PC-9 (cell line): ENCODE measurements around the gene MYBL2. TPM values are rescaled to one million over a fixed set of nuclear protein-coding genes. Genes with fewer than 3 reads are reported as not detected.

Experiments used
- BruUV-seq: library from RNA; stranded (reverse); fragments of 400-500 nt; replicated peaks from 2 replicates; lab custom pipeline; 2021; lab: Mats Ljungman, UMichigan
- CTCF ChIA-PET: fragments of 300-600 bp; sonication (Branson Sonifier 250); formaldehyde crosslinking; loops from one replicate; lab custom pipeline; 2022; ENCODE audit warnings: antibody characterized with exemption; lab: Charles Lee
- POLR2A ChIA-PET: fragments of 300-600 bp; sonication (Branson Sonifier 250); formaldehyde crosslinking; loops from one replicate; lab custom pipeline; 2022; ENCODE audit warnings: antibody characterized with exemption; ENCODE audit not compliant: unreplicated experiment; lab: Charles Lee
- DNase-seq, 2 experiments: peaks; one replicate each; pipeline versions ENCODE4 v3.0.0 to v3.0.0-alpha.2; 2015 to 2022; ENCODE audit warnings: mixed read lengths in 1 of 2
- H2AFZ ChIP-seq: fragments of 200-600 bp; sonication (generic); 2 replicates; pipeline ENCODE4 v1.8.1; 2017; ENCODE audit warnings: antibody characterized with exemption
- H3F3A ChIP-seq: fragments of 200-600 bp; sonication (generic); 2 replicates; pipeline ENCODE4 v1.8.1; 2017; ENCODE audit warnings: antibody characterized with exemption, mild to moderate bottlenecking, low read depth; ENCODE audit not compliant: insufficient read depth
- H3K27ac ChIP-seq: fragments of 200-600 bp; sonication (generic); 2 replicates; pipeline ENCODE4 v1.6.1; 2016; ENCODE audit warnings: mixed run types
- H3K27me3 ChIP-seq: fragments of 200-600 bp; sonication (generic); 2 replicates; pipeline ENCODE4 v1.6.1; 2016; ENCODE audit warnings: low read depth, mixed run types; ENCODE audit not compliant: insufficient read depth
- H3K36me3 ChIP-seq: fragments of 200-600 bp; sonication (generic); 2 replicates; pipeline ENCODE4 v1.6.1; 2016; ENCODE audit warnings: low read depth, mixed run types
- H3K4me1 ChIP-seq: fragments of 200-600 bp; sonication (generic); replicated peaks from 2 replicates; pipeline ENCODE4 v1.6.1; 2016; ENCODE audit warnings: mixed run types; ENCODE audit not compliant: insufficient read depth
- H3K4me2 ChIP-seq: fragments of 200-600 bp; sonication (generic); 2 replicates; pipeline ENCODE4 v1.6.1; 2017; ENCODE audit warnings: mixed run types
- H3K4me3 ChIP-seq: fragments of 200-600 bp; sonication (generic); 2 replicates; pipeline ENCODE4 v1.6.1; 2016; ENCODE audit warnings: mixed run types
- H3K79me2 ChIP-seq: fragments of 200-600 bp; sonication (generic); 2 replicates; pipeline ENCODE4 v1.6.1; 2017; ENCODE audit warnings: low read depth, mixed run types
- H3K9me2 ChIP-seq: fragments of 200-600 bp; sonication (generic); 2 replicates; pipeline ENCODE4 v1.8.1; 2017; ENCODE audit warnings: mild to moderate bottlenecking; ENCODE audit not compliant: insufficient read depth
- H3K9me3 ChIP-seq: fragments of 200-600 bp; sonication (generic); 2 replicates; pipeline ENCODE4 v1.8.1; 2016; ENCODE audit warnings: low read depth; ENCODE audit not compliant: insufficient read depth
- H4K20me1 ChIP-seq: fragments of 200-600 bp; sonication (generic); 2 replicates; pipeline ENCODE4 v1.8.1; 2017; ENCODE audit not compliant: insufficient read depth
- CTCF ChIP-seq: fragments of 200-600 bp; sonication (generic); conservative IDR thresholded peaks from 2 replicates; pipeline ENCODE4 v1.6.1; 2017; ENCODE audit warnings: mixed run types, antibody characterized with exemption, mild to moderate bottlenecking, moderate library complexity
- EZH2 ChIP-seq: fragments of 200-600 bp; sonication (generic); IDR thresholded peaks from 2 replicates; pipeline ENCODE4 v1.8.0; 2017; ENCODE audit warnings: antibody characterized with exemption, low read depth
- intact Hi-C: fragments of 100-400 bp; cut with micrococcal nuclease; formaldehyde crosslinking; loops from one replicate; pipeline ENCODE4 v1.10.0; 2022; ENCODE audit not compliant: unreplicated experiment
- total RNA-seq: library from RNA; stranded (reverse); gene quantifications from 2 replicates; pipeline ENCODE4 v1.2.3, GENCODE V29; 2021

MYBL2 gene
- total RNA-seq, 1 experiment from 2014 or later = 152 TPM

GRCh38 chr20:43711098-43711654, 44.3 kb downstream of the MYBL2 start:
- H3K4me2 ChIP-seq = no peak overlapping the region
- intact Hi-C loops = no loop called here
- H4K20me1 ChIP-seq = no peaks in the 10 kb centered on the region
- TF ChIP-seq CTCF (no peak), EZH2 (no peak)
- no peaks in the 10 kb centered on the region for H3K79me2 ChIP-seq
- H3K9me2 ChIP-seq = no peaks in the 10 kb centered on the region
- no peaks in the 10 kb centered on the region for H3K36me3 ChIP-seq
- DNase-seq = no peak
- no peaks in the 10 kb centered on the region for H3K27me3 ChIP-seq
- H3K4me1 ChIP-seq = no peaks in the 10 kb centered on the region
- CTCF ChIA-PET = no interaction called here
- H3K9me3 ChIP-seq = no peaks in the 10 kb centered on the region
- H2AFZ ChIP-seq = no peak overlapping the region
- H3K4me3 ChIP-seq = no peak overlapping the region
- H3F3A ChIP-seq = 0 out of 2 replicates have a peak, but pooled peaks cover 7% of the 10 kb centered on the region
- POLR2A ChIA-PET = interaction anchor here (0.7 kb wide), 1 partner anchor 10 kb away, joined by 4 read pairs; no protein-coding TSS in a partner anchor
- no peak overlapping the region for H3K27ac ChIP-seq
- BruUV-seq = no TSS peak

GRCh38 chr20:43715044-43715443, 48.1 kb downstream of the MYBL2 start:
- Histone ChIP-seq H3F3A (no peaks in the 10 kb centered on the region), H3K36me3 (no peaks in the 10 kb centered on the region), H4K20me1 (no peaks in the 10 kb centered on the region), H3K79me2 (no peaks in the 10 kb centered on the region), H3K4me1 (no peaks in the 10 kb centered on the region), H3K9me3 (no peaks in the 10 kb centered on the region), H3K9me2 (no peaks in the 10 kb centered on the region), H3K27ac (no peak overlapping the region), H3K4me3 (no peak overlapping the region), H2AFZ (no peak overlapping the region), H3K27me3 (no peaks in the 10 kb centered on the region), H3K4me2 (no peak overlapping the region)
- intact Hi-C loops = no loop called here
- TF ChIP-seq EZH2 (no peak), CTCF (no peak)
- no peak for DNase-seq
- ChIA-PET CTCF (no interaction called here), POLR2A (no interaction called here)
- BruUV-seq = no TSS peak

- Histone ChIP-seq H3K36me3 (no peaks in the 10 kb centered on the region), H2AFZ (no peak overlapping the region), H3K4me3 (no peak overlapping the region), H3F3A (no peaks in the 10 kb centered on the region), H3K9me2 (no peaks in the 10 kb centered on the region), H3K27me3 (no peaks in the 10 kb centered on the region), H3K9me3 (no peaks in the 10 kb centered on the region), H3K79me2 (no peaks in the 10 kb centered on the region), H3K4me2 (no peak overlapping the region), H3K27ac (no peak overlapping the region), H3K4me1 (no peaks in the 10 kb centered on the region), H4K20me1 (no peaks in the 10 kb centered on the region)
- intact Hi-C loops = no loop called here
- DNase-seq = no peak
- BruUV-seq = no TSS peak
- TF ChIP-seq CTCF (no peak), EZH2 (no peak)
- ChIA-PET CTCF (no interaction called here), POLR2A (no interaction called here)
Measured at GRCh38 chr20:43715511-43715910, 48.6 kb downstream of the MYBL2 start.
